Dendritic cell treated with granulocyte-macrophage colony-stimulating factor and Interleukin-4, amounts not matched to agents 40 ng/mL and 50 ng/mL, for 4 days (primary cell): ENCODE measurements around the gene PTBP3.
"Not testable (repeated sequence)": the region's sequence is repeated elsewhere in the genome, so short reads cannot be mapped to it uniquely, and the experiment has no call there.

ENCODE experiments used
- H3K27ac Mint-ChIP-seq: one replicate; pipeline ENCODE4 v1.8.0; 2022; ENCODE audit warnings: mild to moderate bottlenecking, mixed read lengths
- H3K27me3 Mint-ChIP-seq: one replicate; pipeline ENCODE4 v1.8.0; 2022; ENCODE audit warnings: mild to moderate bottlenecking, mixed read lengths
- H3K36me3 Mint-ChIP-seq: one replicate; pipeline ENCODE4 v1.8.0; 2022; ENCODE audit warnings: low read depth, mixed read lengths
- H3K4me1 Mint-ChIP-seq: one replicate; pipeline ENCODE4 v1.8.0; 2022; ENCODE audit warnings: low read depth, mixed read lengths
- H3K4me3 Mint-ChIP-seq: one replicate; pipeline ENCODE4 v1.8.0; 2022; ENCODE audit warnings: mild to moderate bottlenecking, moderate library complexity, mixed read lengths
- H3K9me3 Mint-ChIP-seq: one replicate; pipeline ENCODE4 v1.8.0; 2022; ENCODE audit warnings: mixed read lengths
- intact Hi-C: fragments of 100-400 bp; cut with micrococcal nuclease; formaldehyde crosslinking; loops from one replicate; pipeline ENCODE4 v1.15.0; 2022

Gene PTBP3

DNA sequence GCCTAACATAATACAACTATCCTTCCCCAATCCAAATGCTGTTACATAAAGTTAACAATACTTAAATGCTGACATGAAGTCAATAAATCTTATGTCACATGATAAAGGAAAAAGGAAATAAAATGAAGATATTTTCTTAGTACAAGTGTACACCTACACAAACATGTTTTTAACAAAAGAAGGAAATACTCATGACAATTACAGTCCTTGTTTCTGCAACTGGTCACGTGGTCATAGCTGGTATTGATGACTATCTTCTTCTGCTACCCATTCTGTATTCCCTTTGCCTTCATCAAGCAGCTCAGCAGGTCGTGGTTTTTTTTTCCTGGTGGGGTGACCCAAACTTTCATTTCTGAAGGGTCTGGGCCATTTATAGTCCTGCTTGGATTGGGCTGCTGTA lies 40.2 kb upstream of the PTBP3 start:
- peaks cover 26% of the 10 kb centered on the region for H3K9me3 Mint-ChIP-seq
- H3K4me3 Mint-ChIP-seq, H3K27me3 Mint-ChIP-seq, intact Hi-C loops, H3K36me3 Mint-ChIP-seq, H3K27ac Mint-ChIP-seq: not testable (repeated sequence)
- H3K4me1 Mint-ChIP-seq, result peaks cover 25% of the 10 kb centered on the region

DNA sequence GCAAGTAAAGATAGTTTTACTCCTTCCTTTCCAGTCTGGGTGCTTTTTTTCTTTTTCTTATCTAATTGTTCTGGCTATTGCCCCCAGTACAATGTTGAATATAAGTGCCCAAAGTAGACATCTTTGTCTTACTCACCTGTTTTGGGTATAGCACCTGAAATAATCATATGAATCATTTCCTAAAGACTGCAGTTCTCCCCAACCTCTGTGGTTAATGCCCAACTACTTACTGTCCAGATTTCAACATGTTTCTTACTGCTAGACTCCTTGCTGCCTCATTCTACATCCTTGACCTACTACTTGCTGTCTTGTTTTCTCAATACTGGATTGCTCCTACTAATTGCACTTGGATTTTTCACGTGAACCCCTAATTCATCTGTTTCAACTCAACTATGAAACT lies 37.6 kb upstream of the PTBP3 start:
- Mint-ChIP-seq H3K27me3 (no peaks in the 10 kb centered on the region), H3K4me1 (no peaks in the 10 kb centered on the region), H3K4me3 (no peak overlapping the region), H3K27ac (no peak overlapping the region), H3K9me3 (peaks cover 39% of the 10 kb centered on the region), H3K36me3 (peaks cover 5% of the 10 kb centered on the region)
- intact Hi-C loops, result no loop called here

DNA sequence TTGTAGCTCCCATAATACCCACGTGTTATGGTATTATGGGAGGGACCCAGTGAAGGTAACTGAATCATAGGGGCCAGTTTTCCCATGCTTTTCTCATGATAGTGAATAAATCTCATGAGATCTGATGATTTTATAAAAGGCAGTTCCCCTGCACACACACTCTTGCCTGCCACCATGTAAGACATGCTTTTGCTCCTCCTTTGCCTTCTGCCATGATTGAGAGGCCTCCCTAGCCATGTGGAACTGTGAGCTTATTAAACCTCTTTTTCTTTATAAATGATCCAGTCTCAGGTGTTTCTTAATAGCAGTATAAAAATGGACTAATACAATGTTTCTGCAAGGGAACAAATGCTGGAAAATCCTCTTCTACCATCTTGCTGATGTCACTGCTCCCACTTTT lies 36.4 kb upstream of the PTBP3 start:
- Mint-ChIP-seq H3K4me1 (no peaks in the 10 kb centered on the region), H3K9me3 (peaks cover 50% of the 10 kb centered on the region), H3K36me3 (no peaks in the 10 kb centered on the region), H3K27ac (no peak overlapping the region), H3K27me3 (no peaks in the 10 kb centered on the region), H3K4me3 (no peak overlapping the region)
- intact Hi-C loops, result no loop called here

DNA sequence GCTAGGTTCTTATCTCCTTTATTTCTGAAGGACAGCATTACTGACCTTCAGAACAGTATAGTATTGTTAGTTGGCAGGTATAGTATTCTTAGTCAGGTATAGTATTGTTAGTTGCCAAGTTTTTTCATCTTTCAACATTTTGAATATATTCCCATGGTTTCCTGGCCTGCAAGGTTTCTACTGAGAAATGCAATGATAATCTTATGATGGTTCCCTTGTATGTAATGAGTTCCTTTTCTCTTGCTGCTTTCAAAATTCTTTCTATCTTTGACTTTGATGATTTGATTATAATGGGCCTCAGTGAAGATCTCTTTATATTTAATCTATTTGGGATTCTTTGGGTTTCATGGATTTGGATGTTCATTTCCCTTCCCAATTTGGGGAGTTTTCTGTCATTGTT lies 34.0 kb upstream of the PTBP3 start:
- peaks cover 2% of the 10 kb centered on the region for H3K27me3 Mint-ChIP-seq
- H3K9me3 Mint-ChIP-seq, result peaks cover 50% of the 10 kb centered on the region
- no peak overlapping the region for H3K4me3 Mint-ChIP-seq
- intact Hi-C loops, result no loop called here
- no peaks in the 10 kb centered on the region for H3K36me3 Mint-ChIP-seq
- H3K27ac Mint-ChIP-seq, result no peak overlapping the region
- no peaks in the 10 kb centered on the region for H3K4me1 Mint-ChIP-seq

DNA sequence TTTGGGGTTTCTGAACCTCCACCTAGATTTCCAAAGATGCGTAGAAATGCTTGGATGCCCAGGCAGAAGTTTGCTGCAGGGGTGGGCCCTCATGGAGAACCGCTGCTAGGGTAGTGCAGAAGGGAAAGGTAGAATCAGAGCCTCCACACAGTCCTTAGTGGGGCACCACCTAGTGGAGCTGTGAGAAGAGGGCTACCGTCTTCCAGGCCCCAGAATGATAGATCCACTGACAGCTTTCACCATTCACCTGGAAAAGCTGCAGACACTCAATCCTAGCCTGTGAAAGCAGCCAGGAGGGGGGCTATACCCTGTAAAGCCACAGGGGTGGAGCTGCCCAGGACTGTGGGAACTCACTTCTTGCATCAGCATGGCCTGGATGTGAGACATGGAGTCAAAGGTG lies 33.2 kb upstream of the PTBP3 start:
- H3K9me3 Mint-ChIP-seq, result peaks cover 49% of the 10 kb centered on the region
- peaks cover 2% of the 10 kb centered on the region for H3K27me3 Mint-ChIP-seq
- no peak overlapping the region for H3K4me3 Mint-ChIP-seq
- H3K36me3 Mint-ChIP-seq, result no peaks in the 10 kb centered on the region
- H3K27ac Mint-ChIP-seq, result no peak overlapping the region
- no peaks in the 10 kb centered on the region for H3K4me1 Mint-ChIP-seq
- intact Hi-C loops, result no loop called here

DNA sequence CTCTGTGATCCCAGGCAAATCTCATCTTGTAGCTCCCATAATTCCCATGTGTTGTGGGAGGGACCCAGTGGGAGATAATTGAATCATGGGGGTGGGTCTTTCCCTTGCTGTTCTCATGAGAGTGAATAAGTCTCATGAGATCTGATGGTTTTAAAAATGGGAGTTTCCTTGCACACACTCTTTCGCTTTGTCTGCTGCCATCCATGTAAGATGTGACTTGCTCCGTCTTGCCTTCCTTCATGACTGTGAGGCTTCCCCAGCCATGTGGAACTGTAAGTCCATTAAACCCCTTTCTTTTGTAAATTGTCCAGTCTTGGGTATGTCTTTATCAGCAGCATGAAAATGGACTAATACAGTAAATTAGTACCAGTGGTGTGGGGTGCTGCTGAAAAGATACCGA lies 31.8 kb upstream of the PTBP3 start:
- intact Hi-C loops, H3K36me3 Mint-ChIP-seq, H3K4me3 Mint-ChIP-seq, H3K27me3 Mint-ChIP-seq, H3K4me1 Mint-ChIP-seq, H3K27ac Mint-ChIP-seq: not testable (repeated sequence)
- peaks cover 40% of the 10 kb centered on the region for H3K9me3 Mint-ChIP-seq

DNA sequence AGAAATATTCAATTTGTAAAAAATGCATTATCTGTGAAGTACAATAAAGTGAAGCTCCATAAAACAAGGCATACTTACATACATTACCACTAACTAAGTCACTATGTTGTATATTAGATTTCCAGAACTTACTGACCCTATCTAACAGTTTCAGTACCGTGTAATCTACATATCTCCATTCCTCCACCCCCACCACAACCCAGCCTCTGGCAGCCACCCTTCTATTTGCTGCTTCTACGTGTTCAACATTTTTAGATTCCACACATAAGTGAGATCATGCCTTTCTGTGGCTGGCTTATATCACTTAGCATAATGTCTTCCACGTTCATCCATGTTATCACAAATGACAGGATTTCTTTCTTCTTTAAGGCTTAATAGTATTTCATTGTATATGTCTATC lies 31.3 kb upstream of the PTBP3 start:
- intact Hi-C loops, result loop anchor here (5.0 kb wide), 1 partner anchor 602 kb away; no protein-coding TSS in a partner anchor
- peaks cover 2% of the 10 kb centered on the region for H3K27me3 Mint-ChIP-seq
- peaks cover 35% of the 10 kb centered on the region for H3K9me3 Mint-ChIP-seq
- H3K4me3 Mint-ChIP-seq, result no peak overlapping the region
- no peaks in the 10 kb centered on the region for H3K4me1 Mint-ChIP-seq
- H3K27ac Mint-ChIP-seq, result no peak overlapping the region
- no peaks in the 10 kb centered on the region for H3K36me3 Mint-ChIP-seq

DNA sequence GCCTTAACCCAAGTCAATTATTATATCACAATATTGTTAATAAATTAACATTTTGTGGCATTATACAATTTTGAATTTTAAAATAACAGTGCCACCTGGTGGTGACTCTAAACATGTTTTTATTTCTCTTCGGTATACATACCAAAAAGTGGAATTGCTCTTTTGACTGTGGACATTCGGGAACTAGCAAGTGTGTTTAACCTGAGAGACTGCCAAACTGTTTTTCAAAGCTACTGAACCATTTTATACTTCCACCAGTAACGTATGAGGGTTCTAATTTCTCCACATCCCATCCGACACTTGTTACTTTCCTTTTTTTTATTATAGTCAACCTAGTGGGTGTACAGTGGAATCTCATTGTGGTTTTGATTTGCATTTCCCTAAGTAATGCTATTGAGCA lies 28.2 kb upstream of the PTBP3 start:
- Mint-ChIP-seq H3K4me1 (no peaks in the 10 kb centered on the region), H3K27ac (no peak overlapping the region), H3K27me3 (peaks cover 2% of the 10 kb centered on the region), H3K36me3 (no peaks in the 10 kb centered on the region), H3K4me3 (no peak overlapping the region), H3K9me3 (peaks cover 10% of the 10 kb centered on the region)
- intact Hi-C loops, result loop anchor here (1.0 to 5.0 kb wide), 3 partner anchors 264 to 599 kb away; no protein-coding TSS in a partner anchor

DNA sequence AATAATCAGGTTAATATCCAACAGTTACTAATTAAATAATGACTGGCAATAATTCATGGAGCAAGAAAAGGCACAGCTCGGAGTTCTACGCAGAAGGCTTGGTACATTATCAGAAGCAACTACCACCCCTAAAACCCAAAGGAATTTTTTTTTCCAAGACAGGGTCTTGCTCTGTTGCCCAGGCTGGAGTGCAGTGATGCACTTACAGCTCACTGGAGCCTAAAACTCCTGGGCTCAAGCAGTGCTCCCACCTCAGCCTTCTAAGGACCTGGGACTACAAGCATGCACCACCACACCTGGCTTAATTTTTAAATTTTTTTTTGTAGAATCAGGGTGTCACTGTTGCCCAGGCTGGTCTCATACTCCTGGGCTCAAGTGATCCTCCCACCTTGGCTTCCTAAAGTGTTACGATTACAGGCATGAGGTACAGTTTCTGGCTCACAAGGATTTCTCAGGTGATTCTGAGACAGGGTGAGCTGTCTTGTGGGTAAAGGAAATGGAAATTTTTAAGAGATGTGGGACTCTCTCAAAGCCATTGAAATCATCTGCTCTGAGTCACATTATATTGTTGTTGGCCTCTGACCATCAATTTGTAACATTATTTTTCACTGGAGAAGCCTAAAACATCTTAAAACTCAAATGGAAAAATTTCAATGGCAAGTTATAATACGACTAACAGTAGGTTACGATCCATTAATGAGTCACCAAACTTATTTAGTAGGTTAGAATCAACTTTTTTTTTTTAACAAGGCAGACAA lies 26.8 kb upstream of the PTBP3 start:
- peaks cover 6% of the 10 kb centered on the region for H3K4me1 Mint-ChIP-seq
- H3K9me3 Mint-ChIP-seq, result peaks cover 3% of the 10 kb centered on the region
- no peak overlapping the region for H3K27ac Mint-ChIP-seq
- H3K4me3 Mint-ChIP-seq, result no peak overlapping the region
- H3K27me3 Mint-ChIP-seq, result peaks cover 2% of the 10 kb centered on the region
- intact Hi-C loops, result loop anchor here (2.0 to 5.0 kb wide), 2 partner anchors 273 to 598 kb away; no protein-coding TSS in a partner anchor
- no peaks in the 10 kb centered on the region for H3K36me3 Mint-ChIP-seq

DNA sequence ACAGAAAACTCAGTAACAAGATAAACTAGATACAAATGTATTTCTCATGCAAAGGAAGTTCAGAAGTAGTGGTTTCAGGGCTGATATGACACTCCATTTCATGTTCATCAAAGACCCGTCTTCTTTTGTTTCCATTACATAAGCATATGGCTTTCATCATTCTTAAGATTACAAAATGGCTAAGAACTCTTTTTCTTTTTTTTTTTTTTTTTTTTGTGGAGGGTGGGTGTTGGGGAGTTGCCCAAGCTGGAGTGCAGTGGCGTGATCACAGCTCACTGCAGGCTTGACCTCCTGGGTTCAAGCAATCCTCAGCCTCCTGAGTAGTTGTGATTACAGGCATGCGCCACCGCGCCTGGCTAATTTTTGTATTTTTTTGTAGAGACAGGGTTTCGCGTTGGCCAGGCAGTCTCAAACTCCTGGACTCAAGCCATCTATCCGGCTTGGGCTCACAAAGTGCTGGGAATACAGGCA lies 22.0 kb upstream of the PTBP3 start:
- Mint-ChIP-seq H3K27ac (no peak overlapping the region), H3K27me3 (peaks cover 6% of the 10 kb centered on the region), H3K4me3 (no peak overlapping the region), H3K4me1 (peaks cover 11% of the 10 kb centered on the region), H3K9me3 (no peaks in the 10 kb centered on the region), H3K36me3 (no peaks in the 10 kb centered on the region)
- intact Hi-C loops, result no loop called here

DNA sequence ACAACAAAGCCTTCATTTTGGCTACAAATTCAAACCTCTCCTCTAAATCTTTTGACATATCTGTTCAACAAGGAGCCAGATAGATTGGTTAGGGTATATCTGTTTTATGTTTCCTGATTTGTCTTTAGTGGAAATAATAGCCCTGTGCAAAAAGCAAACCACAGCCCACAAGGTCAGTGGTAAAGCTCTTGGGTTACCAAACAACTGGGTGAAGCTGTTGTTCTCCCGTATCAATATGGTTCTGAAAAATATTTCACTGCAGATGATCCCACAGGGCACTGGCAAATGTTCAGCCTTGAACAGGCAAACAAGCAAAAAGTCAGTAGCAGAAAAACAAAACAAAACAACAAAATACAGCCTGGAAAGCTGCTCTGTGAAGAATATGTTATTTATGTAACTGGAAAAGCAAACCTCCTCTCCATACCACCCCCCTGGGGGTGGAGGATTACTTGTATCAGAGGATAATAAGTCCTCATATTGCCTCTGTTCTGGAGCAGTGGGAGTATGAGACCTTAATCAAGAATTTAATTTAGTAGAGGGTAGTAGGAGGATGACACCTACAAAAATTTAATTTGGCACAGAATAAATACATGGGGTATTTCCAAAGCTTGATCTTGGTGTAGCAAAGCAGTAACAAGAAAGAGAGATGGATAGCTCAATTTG lies 20.8 kb upstream of the PTBP3 start:
- Mint-ChIP-seq H3K27me3 (peaks cover 6% of the 10 kb centered on the region), H3K36me3 (no peaks in the 10 kb centered on the region), H3K4me1 (peaks cover 11% of the 10 kb centered on the region), H3K27ac (no peak overlapping the region), H3K4me3 (no peak overlapping the region), H3K9me3 (no peaks in the 10 kb centered on the region)
- intact Hi-C loops, result no loop called here

DNA sequence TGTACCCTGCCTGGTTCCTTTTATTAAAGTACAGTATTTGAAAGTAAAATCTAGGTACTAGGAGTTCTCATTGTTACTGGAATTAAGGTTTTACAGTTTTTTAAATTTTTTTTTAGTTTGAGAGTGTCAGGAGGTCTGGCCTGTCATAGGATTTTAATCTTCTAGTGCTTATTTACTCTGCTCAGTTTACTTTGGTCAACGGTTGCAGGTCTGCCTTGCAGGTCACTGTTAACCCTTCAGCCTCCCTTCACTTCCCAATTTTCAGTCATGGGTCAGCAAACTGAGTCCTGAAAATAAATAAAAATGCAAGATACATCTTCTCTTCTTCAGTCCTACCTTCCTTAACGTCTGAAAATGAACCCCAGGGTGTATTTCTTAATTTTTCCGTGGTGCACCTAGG lies 18.8 kb upstream of the PTBP3 start:
- peaks cover 6% of the 10 kb centered on the region for H3K27me3 Mint-ChIP-seq
- H3K9me3 Mint-ChIP-seq, result no peaks in the 10 kb centered on the region
- H3K4me1 Mint-ChIP-seq, result peaks cover 23% of the 10 kb centered on the region
- H3K4me3 Mint-ChIP-seq, result no peak overlapping the region
- no peak overlapping the region for H3K27ac Mint-ChIP-seq
- intact Hi-C loops, result no loop called here
- no peaks in the 10 kb centered on the region for H3K36me3 Mint-ChIP-seq

DNA sequence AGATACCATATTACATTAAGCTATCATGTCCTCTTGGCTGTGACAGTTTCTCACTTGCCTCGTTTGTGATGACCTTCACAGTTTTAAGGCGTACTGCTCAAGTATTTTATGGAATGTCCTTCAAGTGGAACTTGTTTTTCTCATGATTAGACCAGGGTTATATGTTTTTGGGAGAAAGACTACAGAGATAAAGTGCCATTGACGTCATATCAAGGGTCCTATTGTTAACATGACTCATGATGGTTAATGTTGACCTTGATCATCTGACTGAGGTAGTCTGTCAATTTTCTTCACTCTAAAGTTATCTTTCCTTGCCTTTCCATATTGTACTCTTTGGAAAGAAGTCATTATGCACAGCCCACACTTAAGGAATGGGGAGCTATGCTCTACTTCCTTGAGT lies 17.8 kb upstream of the PTBP3 start:
- Mint-ChIP-seq H3K4me3 (no peak overlapping the region), H3K36me3 (no peaks in the 10 kb centered on the region), H3K27me3 (peaks cover 6% of the 10 kb centered on the region), H3K4me1 (peaks cover 23% of the 10 kb centered on the region), H3K27ac (no peak overlapping the region), H3K9me3 (no peaks in the 10 kb centered on the region)
- intact Hi-C loops, result no loop called here

DNA sequence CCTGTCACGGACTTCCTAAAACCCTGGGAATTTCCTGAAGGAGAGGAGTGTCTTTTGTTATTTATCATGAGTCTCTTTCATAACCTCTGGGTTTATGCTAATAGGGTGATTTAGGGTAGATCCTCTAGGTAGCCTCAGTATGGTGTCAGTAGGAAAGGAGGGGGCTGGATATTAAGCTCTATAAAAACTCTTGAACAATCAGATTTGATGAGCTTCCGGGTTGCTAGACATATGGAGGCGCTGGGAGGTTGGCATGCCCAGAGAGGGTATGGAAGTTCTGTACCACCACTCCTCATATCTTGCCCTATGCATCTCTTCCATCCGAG lies 15.6 kb upstream of the PTBP3 start:
- Mint-ChIP-seq H3K36me3 (no peaks in the 10 kb centered on the region), H3K27ac (peak overlapping the region; percentile 38), H3K4me3 (peak overlapping the region; percentile 67), H3K9me3 (peaks cover 6% of the 10 kb centered on the region), H3K4me1 (peaks cover 12% of the 10 kb centered on the region), H3K27me3 (peaks cover 6% of the 10 kb centered on the region)
- intact Hi-C loops, result no loop called here
